Mesodermal cell (in vitro differentiated cells): ENCODE results near the gene PEX19.

ENCODE experiments used
- H3K27ac ChIP-seq: 2 replicates; pipeline ENCODE4 v1.7.0; 2013; ENCODE audit warnings: mild to moderate bottlenecking, low read depth, low read length, moderate library complexity; ENCODE audit not compliant: severe bottlenecking
- H3K36me3 ChIP-seq: 2 replicates; pipeline ENCODE4 v1.7.1; 2013; ENCODE audit warnings: mild to moderate bottlenecking, low read length, moderate library complexity; ENCODE audit not compliant: control insufficient read depth, insufficient read depth
- H3K4me1 ChIP-seq: one replicate; pipeline ENCODE4 v1.7.1; 2013; ENCODE audit warnings: mild to moderate bottlenecking, low read length; ENCODE audit not compliant: insufficient read depth, control insufficient read depth, poor library complexity, severe bottlenecking
- H3K4me3 ChIP-seq: 2 replicates; pipeline ENCODE4 v1.7.0; 2013; ENCODE audit warnings: low read length, control low read depth, mild to moderate bottlenecking; ENCODE audit not compliant: insufficient read depth, poor library complexity, severe bottlenecking; ENCODE audit errors: extremely low read depth
- H3K9me3 ChIP-seq: 2 replicates; pipeline ENCODE4 v1.7.1; 2013; ENCODE audit warnings: mild to moderate bottlenecking, low read length, moderate library complexity; ENCODE audit not compliant: control insufficient read depth
- WGBS, 2 experiments: methylation state at CpG; one replicate each; pipeline ENCODE4 v1.1.5; 2013; ENCODE audit warnings: missing lambda C conversion rate in 2 of 2; ENCODE audit not compliant: insufficient coverage in 2 of 2; 5-methylcytosine and 5-hydroxymethylcytosine counted together

The PEX19 gene

DNA sequence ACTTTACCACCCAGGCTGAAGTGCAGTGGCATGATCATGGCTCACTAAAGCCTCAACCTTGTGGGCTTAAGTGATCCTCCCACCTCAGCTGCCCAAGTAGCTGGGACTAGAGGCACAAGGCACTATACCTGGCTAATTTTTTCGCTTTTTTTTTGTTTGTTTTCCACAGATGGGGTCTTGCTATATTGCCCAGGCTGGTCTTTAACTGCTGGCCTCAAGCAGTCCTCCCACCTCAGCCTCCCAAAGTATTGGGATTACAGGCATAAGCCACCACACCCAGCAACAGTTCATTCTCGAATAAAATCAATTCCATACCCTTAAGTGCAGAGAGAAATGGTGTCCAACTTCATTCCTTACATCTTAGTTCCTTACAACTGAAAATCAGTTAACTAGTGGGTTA lies 47.4 kb downstream of the PEX19 start:
- H3K4me1 ChIP-seq = no peaks in the 10 kb centered on the region
- 86 to 100% methylated on average over 1 to 2 of the region's 2 CpGs for WGBS, 2 experiments
- H3K36me3 ChIP-seq = peaks cover 85% of the 10 kb centered on the region
- H3K4me3 ChIP-seq = no peak overlapping the region
- H3K27ac ChIP-seq = no peak overlapping the region
- no peaks in the 10 kb centered on the region for H3K9me3 ChIP-seq

DNA sequence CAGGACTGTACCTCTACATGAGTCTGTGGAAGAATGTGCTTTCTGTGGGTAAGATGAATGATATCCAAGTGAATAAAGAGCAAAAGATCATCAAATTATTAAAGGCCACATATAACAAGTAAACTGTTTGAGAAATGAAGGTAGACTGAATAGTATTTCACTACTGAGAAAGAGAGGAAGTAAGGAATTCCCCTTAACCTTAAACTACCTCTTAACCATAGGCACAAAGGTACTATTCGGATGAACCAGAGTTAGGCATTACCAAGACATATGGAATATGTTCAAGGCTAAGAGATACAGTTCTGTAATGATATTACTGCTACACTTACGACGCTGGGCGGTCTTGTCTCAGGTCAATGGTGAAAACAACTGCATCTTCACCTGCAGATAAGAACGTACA lies 48.1 kb downstream of the PEX19 start:
- Histone ChIP-seq H3K4me3 (no peak overlapping the region), H3K27ac (no peak overlapping the region), H3K36me3 (peaks cover 85% of the 10 kb centered on the region), H3K4me1 (no peaks in the 10 kb centered on the region), H3K9me3 (no peaks in the 10 kb centered on the region)
- 92 to 97% methylated on average over 4 of the region's 5 CpGs for WGBS, 2 experiments

DNA sequence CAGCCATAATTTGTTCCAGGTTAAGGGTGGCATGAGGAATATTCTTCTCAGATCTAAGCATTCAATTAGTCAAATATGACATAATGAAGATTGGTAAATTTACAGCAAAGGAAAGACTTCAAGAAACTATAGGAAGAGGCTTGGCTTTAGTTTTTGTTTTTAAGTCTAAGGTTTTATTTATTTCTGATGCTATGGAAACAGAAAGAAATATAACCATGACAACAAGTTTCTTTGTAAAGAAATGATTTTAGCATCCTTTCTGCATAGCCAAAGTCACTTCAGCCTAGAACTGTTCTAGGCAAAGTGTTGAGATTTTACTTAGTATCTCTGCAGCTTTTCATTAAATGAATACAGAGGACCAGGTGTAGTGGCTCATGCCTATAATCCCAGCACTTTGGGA lies 52.0 kb downstream of the PEX19 start:
- H3K4me3 ChIP-seq = no peak overlapping the region
- no peaks in the 10 kb centered on the region for H3K4me1 ChIP-seq
- peaks cover 93% of the 10 kb centered on the region for H3K36me3 ChIP-seq
- no peaks in the 10 kb centered on the region for H3K9me3 ChIP-seq
- H3K27ac ChIP-seq = no peak overlapping the region

DNA sequence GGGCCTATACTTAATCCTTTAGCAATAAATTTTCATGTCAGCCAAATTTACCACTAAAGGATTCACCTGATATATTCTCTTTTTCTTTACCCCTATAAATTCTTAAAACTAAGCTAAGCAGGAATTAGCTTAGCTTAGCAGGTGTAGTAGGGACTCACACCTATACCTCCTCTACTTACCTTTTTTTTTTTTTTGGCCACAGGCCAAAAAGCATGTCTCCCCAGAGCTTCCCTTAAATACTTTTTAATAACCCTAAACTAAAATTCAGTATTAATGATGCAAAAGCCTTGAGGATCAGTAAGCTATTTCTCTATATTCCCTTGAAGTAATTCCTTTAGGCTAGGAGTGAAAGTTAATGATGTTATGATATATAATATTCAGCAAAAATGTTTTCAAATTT lies 56.5 kb downstream of the PEX19 start:
- no peak overlapping the region for H3K27ac ChIP-seq
- H3K36me3 ChIP-seq = peaks cover 95% of the 10 kb centered on the region
- no peaks in the 10 kb centered on the region for H3K4me1 ChIP-seq
- H3K4me3 ChIP-seq = no peak overlapping the region
- no peaks in the 10 kb centered on the region for H3K9me3 ChIP-seq

DNA sequence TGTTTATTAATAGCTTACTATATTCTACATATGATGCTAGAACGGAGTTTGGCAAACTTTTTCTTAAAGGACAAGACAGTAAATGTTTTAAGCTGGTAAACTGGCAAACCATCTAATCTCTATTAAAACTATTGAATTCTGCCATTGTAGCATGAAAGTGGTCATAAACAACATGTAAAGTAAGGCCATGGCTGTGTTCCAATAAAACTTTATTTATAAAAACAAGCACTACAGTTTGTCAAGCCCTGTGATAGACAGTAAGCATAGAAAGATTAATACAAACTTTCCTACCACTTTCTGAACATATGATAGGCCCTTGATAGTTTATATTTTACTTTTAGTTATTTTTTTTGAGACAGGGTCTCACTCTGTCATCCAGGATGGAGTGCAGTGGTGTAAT lies 57.4 kb downstream of the PEX19 start:
- Histone ChIP-seq H3K27ac (no peak overlapping the region), H3K4me1 (no peaks in the 10 kb centered on the region), H3K36me3 (peaks cover 96% of the 10 kb centered on the region), H3K4me3 (no peak overlapping the region), H3K9me3 (no peaks in the 10 kb centered on the region)
- WGBS, 2 experiments = no CpG with 5 or more reads among the region's 1 CpG

DNA sequence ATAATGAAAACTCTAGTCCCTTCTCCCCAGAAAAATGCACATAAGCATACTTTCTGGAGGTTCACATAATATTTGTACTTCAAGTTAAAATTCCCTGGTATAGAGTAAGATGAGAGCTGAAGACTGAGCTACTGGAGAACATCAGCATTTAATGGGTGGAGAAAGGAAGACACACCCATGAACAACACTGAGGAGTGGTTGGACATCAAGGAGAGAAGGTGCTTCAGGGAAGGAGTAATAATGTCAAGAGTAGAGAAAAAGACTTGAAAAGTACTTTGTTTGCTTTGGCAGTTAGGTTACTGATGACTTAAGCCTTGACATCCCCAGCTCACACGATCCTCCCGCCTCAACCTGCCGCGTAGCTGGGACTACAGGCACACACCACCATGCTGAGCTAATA lies 57.9 kb downstream of the PEX19 start:
- H3K4me3 ChIP-seq = no peak overlapping the region
- H3K4me1 ChIP-seq = no peaks in the 10 kb centered on the region
- H3K27ac ChIP-seq = no peak overlapping the region
- 93% methylated on average over 4 of the region's 4 CpGs; no CpG with 5 or more reads in 1 of the 2 experiments for WGBS, 2 experiments
- peaks cover 96% of the 10 kb centered on the region for H3K36me3 ChIP-seq
- no peaks in the 10 kb centered on the region for H3K9me3 ChIP-seq
